ENCODE results near the gene ITGBL1.
"Not testable (repeated sequence)": the region's sequence is repeated elsewhere in the genome, so short reads cannot be mapped to it uniquely, and the experiment has no call there.

Gene ITGBL1

DNA sequence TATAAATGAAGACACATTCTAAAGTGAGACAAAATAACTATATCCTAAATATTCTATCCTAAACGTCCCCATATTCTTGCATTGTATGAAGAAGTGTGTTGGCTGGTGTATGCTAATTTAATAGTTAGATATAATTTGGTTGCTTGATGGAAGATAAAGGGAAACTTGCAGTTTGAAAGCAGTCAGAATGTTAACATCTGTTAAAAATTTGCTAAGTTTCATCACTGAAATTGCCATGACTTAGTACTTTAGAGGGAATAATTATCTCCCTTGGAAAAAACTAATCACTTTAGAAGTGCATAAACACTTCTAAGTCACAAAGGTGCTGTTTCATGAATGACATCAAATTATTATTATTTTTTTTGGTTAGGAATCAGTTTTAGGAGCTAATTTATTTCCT is 61.6 kb downstream of the ITGBL1 start:
- no peak for DNase-seq

DNA sequence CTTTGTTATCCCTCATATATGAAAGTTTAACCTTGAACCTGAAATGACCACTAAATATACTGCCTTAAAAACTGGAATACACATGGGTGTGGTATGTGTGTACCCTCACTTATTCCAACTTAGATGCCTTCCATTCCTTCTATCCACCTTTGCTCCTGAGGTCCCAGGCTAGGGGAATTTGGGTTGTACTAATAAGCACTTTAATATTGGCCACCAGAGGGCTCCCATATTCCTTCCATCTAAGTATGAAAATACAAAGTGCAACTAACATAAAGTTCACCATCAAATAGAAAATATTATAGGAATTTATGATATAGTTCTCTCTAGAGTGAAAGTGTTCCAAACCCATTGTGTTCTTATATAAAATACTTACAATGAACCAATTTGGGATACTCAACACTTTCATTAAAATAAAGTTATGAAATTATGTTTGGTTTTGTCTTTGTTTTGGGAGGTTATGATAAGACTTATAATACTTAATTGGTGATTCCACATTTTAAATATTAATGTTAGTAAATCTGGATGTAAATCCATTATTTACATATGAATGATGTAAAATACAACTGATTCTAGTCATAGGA is 62.3 kb downstream of the ITGBL1 start:
- peak; percentile 18 to 67 for DNase-seq

DNA sequence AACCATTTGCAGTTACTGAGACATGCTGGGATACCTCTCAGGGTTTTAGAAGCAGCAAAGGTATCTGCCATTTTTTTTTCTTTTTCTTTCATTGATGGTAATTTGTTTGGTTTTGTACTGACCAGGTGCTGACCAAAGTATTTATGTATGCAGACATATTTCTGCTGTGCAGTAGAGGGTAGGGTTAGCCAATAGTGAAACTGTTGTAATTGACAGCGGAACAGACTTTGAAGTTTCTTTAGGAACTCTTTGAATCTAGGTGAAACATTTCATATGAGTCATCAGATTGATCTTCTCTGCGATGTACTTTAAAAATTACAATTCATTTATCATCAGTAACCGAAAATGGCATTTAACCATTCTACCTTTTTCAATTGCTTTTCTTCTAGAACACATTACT is 63.0 kb downstream of the ITGBL1 start:
- DNase-seq = no peak

DNA sequence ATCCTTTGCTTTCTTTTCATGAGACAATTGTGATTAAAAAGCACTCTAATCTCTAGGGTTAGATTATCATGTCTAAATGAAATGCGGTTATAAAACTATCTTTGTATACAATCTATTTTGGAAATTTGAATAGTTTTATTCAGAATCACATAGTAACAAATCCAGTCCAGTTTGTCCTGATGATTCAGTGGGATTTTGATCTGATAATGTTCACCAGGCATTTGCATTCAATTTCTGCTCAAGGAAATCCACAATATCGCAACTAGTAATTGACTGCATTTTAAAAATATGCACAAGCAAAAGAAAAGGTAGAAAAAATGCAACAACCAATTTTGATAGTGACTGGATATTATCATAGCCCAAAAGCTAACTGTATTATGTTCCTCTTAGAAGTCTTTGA is 63.8 kb downstream of the ITGBL1 start:
- no peak for DNase-seq

DNA sequence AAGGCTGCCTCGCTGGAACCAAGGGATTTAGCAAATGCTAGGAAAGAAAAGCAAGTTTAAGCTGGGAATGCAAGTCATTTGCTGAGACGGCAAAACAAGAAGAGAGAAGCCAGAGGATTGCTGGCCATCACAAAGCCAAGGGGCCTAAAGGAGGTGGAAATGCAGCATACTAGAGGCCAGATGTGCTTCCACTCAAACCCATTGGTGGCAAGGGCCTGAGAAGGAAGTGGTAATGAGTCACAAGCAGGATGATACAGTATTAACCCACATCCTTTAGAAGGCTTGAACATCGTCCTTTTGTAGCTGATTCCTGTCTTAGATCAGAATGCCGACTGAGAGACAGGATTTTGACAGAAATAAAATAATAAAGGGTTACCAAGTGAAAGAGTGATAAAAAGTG is 68.2 kb downstream of the ITGBL1 start:
- DNase-seq = no peak

DNA sequence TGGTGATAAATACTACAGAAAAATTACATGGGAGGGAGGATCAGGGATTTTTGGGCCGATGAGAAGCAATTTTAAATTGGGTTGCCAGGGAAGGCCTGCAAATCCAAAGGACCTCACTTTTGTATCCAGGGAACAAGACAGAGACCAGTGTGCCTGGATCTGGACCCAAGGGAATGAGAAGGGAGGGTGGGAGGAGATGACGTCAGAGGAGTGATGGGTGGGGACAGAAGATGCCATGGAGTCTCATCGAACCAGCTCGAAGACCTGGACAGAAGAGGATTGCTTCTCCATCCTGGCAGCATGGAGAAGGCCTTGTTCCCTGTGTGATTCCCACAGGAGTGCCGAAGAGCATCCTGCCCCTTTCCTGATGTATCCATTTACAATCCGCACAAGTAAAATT is 68.9 kb downstream of the ITGBL1 start:
- no peak for DNase-seq

DNA sequence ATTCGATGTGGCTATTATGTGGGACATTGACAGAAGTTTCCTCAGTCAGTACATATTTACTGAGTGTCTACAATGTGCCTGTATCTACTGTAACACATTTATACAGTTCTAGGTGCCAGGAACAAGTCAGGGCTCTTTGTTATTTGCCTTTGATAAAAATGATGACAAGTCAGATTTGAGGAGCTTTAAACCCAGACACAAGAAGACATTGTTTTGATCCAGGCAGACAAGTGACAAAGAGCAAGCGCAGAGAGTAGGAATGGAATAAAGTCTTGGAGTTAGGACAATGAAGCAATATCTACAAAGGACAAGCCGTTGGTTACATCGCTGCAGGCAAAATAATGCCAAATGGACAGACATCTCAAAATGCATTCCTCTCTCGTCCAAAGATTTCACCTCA is 70.1 kb downstream of the ITGBL1 start:
- no peak for DNase-seq

DNA sequence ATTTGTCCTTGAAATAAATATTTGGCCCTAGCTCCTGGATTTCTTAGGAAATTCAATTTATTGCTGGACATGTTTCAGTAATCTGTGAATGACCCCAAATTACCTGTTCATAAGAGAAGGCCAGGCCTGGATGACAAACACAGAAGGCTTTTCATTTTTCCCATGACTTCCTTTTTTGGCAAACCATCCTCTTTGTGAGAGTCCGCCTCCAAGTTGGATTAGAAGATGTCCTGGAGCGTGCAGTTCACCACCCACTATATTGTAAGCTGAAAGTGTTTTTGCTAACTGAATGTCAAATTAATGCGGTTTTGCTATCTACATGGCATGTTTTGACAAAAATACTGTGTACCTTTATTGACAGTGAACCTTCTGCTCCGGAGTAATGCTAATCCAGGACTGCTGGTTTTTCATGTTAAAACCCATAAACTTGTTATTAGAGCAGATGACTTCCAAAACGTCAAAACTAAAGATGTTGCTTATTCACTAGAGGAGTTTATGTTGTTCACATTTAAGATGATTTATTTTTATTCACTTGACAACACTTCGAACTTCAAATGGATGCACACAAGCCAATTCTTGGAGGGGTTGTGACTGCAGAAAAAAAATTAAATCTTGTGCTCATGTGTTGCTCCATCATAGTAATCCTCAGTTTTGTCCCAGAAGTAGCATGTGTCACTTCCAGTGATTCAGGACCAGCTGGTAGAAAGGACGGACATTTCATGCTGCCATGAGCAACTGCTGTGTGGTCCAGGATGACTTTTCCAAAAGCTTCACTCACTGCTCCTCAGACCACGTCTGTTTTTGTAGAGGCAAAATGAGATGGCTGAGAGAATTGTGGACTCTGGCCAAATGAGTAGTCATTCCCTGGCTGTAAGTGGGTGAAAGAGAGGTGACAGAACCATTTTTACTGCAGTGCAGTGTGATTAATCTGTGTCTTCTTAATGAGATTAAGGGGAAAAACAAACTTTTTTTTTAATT is 71.0 kb downstream of the ITGBL1 start:
- DNase-seq = peak; percentile 83 to 93

DNA sequence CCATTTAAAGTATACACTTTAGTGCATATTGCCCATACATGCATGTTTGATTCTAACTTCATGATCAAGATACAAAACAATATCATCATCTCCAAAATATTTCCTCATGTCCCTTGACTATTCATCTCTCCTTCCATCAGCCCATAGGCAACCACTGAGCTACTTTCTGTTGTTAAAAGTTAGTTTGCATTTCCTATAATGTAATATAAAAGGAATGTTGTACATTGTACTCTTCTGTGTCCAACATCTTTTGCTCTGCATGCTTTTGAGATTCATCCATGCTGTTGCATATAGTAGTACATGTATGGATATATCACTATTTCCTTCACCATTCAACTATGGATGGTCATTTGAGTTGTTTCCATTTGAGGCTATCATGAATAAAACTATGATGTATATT is 74.7 kb downstream of the ITGBL1 start:
- DNase-seq = no peak

DNA sequence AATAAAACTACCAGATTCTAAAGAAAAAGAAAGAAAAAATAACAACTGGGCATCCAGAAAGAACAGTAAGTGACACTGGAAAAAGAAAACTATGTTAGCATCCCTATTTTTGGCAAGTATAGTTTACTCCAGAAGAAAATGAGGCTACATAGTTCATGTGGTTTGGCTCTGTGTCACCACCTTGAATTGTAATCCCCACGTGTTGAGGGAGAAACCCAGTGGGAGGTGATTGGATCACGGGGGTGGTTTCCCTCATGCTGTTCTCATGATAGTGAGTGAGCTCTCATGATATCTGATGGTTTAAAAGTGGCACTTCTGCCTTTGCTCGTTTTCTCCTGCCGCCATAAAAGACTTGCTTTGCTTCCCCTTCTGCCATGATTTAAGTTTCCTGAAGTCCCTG is 76.9 kb downstream of the ITGBL1 start:
- DNase-seq = peak in 1 of 2 experiments; percentile 20

DNA sequence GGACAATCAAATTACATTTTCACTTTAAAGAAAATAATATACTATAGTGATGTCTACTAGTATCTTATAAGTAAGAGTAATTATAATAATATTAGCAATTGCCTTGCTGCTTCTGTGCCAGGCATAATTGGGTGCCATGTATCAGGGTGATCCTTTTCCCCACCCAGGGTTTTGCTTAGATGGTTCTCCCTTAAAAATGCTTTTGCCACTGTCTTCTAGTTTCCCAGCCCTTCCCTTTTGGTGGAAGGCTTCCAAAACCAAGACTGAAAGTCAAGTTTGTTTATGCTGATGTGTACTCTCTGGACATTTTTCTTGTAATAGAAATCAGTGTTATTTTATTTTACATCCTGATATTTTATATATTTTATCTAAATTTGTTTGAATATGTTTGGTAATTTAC is 77.8 kb downstream of the ITGBL1 start:
- no peak for DNase-seq

DNA sequence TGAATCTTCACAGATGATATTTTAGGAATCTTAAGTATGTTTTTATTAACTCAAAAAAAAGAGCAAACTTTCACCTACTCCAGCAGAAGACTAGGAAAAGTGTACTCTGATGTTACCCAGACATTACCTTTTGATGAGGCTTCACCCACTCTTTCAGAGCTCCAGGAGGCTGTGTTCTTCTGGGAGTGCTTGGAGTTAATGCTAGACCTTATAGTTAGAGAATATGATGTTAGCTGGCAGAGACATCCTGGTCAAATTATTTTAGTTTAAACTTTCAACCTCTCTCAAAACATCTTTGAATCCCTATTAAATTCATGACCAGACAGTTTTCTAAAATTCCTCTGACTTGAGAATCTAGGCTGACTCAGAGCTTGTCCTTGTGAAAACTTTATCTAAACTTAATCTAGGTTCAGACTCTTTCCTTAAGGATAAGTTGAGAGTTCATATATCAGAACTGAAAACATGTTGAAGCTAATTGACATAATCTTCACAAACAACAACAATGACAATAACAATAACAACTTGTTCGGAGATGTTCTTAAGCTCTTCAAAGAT is 82.8 kb downstream of the ITGBL1 start:
- DNase-seq = no peak

DNA sequence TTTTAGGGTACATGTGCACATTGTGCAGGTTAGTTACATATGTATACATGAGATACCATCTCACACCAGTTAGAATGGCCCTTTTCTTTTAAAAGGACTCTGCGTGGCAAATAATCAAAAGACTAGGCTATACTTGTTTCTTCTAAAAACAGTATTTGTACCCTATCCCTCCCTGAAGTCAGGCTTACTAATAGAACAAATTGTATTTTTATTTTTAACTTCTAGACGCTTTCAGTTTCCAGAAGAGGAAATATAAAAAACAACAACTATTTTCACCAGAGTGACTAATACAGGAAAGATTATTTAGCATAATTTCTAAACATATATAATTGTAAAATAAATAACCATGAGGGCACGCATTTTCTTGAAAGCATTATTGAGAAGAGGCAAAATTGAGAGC is 83.6 kb downstream of the ITGBL1 start:
- no peak for DNase-seq

DNA sequence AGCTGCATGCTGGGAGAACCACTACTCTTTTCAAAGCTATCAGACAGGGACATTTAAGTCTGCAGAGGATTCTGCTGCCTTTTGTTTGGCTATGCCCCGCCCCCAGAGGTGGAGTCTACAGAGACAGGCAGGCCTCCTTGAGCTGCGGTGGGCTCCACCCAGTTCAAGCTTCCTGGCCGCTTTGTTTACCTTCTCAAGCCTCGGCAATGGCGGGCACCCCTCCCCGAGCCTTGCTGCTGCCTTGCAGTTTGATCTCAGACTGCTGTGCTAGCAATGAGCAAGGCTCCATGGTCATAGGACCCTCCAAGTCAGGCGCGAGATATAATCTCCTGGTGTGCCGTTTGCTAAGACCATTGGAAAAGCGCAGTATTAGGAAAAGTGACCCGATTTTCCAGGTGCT is 92.1 kb downstream of the ITGBL1 start:
- DNase-seq = not testable (repeated sequence)

DNA sequence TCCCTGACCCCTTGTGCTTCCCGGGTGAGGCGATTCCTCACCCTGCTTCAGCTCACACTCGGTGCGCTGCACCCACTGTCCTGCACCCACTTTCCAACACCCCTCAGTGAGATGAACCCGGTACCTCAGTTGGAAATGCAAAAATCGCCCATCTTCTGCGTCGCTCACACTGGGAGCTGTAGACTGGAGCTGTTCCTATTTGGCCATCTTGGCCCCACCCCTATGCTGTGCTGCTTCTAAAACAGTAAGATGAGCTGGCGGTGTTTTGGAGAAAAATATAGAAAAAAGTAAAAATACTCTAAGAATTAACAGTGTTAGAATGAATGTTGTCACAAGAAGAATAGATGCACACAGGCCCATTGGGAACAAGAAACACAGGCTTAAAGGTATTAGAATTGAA is 92.5 kb downstream of the ITGBL1 start:
- no peak for DNase-seq

DNA sequence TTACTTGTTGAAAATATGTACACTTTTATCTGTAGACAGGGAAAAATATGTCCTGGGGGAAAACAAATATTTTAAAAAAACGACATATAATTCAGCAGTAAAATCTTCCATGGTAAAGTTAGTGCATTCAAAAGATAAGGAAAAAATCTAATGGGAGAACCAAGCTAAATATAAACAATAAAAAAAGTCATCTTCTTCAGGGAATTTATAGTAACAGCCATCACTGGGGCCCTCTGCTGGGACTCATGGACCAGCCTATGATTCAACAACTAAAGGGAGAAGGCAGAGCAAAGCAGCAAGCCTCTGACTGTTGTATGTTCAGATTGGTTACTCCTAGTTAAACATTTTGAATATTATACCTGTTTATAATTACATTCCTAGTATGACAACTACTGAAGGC is 93.0 kb downstream of the ITGBL1 start:
- no peak for DNase-seq

DNA sequence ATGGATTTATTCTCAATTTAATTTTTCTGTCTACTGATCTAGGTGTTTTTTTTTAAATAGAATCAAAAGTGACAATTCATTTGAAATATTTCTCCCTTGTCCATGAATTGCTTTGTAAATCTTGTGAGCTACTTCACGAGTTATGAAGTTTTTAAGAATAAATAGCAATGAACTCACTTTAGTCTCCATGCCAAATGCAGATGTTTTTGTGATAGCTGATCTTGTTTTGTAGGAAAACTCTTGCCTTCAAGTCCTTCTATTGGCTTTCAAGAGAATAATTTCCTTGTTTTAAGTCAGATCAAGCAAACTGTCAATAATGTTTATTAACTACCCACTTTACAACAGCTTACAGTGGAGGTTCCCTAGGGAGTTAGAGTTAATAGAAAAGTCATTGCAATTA is 99.8 kb downstream of the ITGBL1 start:
- no peak for DNase-seq

DNA sequence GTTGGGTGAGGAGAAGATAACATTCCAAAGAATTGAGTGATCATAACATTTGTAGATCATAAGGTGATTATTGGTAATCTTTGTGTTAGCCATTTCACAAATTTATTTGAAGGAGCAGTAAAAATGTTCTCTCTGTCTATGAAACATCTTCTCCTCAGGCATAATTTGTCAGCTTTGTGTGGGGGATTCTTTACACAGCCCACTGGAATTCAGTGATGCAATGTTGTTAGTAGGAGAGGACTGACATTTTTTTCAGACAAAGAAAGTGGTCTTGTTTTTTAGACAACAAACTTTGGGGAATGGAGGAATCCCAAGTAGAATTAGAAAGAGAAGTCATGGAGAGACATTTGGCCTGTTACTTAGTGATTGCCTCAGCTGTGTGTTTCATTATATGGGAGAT is 100.3 kb downstream of the ITGBL1 start:
- no peak for DNase-seq

DNA sequence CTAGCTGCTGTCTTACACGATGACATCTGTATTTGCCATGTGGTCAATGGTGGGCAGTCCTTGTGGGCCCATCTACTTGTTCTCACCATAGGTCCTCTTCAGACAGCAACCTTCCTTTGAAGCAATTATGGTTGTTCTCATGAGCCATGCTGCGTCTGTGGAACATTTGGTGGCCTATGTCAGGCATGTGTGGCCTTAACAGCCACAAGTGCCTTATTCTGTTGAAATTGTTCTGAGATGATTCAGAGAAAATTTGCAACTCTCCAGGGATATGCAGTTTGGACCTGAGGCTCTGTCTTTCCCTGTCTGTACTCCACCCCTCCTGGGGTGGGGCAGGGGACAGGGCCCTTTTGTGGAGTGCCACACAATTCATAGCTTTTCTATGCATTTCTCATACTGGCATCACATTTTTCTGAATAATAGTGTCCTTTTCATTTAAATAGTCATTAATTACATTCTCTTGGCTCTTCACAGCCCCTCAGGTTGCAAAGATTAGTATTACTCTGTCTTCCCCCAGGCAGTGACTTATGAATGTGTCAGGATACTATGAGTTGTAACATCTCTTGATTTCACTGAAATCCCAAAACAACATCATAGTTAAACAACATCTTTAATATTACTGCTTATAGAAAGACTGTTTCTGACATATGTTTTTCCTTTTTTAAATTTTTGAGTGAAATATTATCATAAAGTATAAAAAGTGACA is 102.1 kb downstream of the ITGBL1 start:
- no peak for DNase-seq

DNA sequence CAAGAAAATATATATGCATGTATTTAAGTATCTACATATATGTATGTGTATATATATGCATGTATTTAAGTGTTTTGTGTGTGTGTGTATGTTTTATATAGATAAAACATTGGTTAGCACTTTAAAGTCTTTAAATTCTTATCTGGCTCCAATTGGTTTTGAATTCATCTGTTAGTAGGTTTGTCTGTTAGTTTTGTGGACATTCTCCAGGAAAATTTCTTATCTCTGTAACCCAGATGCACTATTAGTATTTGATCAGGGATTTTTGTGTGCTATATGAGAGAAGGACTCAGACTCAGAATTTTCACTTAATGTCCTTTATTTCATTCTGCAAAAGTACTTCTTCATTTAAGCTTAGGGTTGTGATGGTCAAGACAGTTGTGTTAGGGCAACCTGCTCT is 103.1 kb downstream of the ITGBL1 start:
- DNase-seq = no peak

DNA sequence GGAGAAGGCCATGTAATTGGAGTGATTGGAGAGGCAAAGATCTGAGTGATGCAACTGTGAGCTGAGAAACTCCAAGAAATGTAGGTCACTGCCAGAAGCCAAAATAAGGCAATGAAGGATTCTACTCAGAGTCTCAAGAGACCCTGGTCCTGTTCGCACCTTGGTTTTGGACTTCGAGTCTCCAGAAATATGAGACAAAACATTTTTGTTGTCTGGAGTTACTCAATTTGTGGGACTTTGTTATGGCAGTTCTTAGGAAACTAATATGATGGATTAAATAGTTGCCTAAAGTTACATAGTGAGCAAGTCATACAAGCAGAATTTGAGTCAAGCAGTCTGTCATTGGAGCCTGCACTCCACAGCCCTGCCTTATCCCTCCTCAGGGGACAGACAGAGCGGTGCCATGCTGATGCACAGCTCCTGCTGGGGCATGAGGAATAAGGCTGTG is 104.2 kb downstream of the ITGBL1 start:
- DNase-seq = no peak

DNA sequence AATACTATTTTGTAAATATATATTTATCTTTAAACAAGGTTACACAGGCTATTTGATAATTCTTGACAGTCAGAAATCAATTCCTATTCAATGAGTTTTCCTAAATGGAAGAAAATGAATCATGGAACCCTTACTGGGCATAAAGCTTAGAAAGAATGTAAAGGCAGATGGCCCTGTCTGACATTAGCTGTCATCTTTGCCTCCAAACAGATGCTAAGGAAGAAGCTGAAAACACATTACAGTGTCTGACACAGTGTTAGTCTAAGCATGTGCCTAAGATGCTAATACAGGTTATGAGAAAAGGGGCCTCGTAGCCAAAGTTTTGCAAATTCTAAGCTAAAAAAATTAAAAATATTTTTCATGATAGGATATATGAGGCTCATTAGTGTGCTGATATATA is 112.8 kb downstream of the ITGBL1 start:
- peak; percentile 9 to 58 for DNase-seq

DNA sequence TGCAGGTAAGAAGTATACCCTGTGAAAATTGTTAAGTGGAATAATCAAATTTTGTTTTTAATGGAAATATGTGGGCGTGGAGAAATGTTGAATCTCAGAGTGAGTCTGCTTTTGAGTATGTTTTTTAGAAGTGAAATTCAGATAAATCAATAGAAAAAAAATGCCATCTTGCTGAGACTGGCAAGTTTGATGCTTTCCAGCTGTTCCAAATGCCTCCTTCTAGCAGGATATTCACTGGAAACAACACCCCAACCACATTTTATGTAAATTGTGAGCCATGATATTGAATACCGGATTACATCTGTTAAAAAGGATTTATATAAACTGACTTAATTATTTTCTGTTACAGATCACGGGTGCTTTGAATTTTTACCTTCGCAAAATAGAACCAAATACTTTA is 115.4 kb downstream of the ITGBL1 start:
- no peak for DNase-seq

DNA sequence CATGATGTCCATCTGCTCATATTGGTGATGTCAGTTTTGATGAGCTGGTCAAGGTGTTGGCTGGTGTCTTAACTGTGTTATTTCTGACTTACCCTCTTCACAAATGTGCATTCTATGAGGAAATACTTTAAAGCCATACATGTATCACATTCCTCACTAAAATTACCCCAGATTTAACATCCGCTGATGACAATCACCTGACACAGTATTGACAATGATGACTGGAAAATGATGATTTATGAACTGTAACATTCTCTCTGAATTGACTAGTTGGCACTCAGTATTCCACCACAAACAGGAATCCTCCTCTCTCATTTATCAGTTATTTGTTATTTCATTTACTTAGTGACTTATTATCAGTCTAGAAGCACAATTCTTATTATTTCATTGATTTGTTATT is 117.3 kb downstream of the ITGBL1 start:
- DNase-seq = no peak

Measured in NCI-H446 (cell line).